GM18858 (cell line): Measurements from ENCODE around the gene SDC4.
"Not testable (repeated sequence)": the region's sequence is repeated elsewhere in the genome, so short reads cannot be mapped to it uniquely, and the experiment has no call there.

ENCODE experiments used
- ATAC-seq: cut with Tn5 transposase; IDR thresholded peaks from one replicate; pipeline ENCODE4 v1.9.1; 2021; ENCODE audit not compliant: unreplicated experiment

The SDC4 gene

DNA sequence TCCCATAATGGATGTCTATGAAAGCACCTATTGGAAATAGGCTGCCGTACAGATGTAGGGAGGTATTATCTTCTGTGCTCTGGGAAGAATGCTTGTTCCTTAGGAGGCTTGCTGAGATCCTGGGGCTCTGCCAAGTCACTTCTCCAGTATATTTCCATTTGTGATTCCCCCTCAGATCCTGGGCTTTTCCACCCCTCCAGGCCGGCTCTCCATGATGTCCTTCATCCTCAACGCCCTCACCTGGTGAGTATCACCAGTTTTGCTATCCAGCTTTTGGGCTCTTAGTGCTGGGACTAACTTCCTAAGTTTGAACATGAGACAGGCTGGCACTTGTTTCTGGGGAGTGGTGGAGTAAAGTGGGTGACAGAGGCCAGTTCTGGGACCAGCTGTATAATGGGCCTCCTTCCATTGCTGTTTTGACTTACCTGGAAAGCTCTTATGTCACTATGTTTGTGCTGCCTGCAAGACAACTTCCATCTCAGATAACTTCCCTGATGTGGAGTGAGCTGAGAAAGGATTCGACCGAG is 17.3 kb upstream of the SDC4 start:
- ATAC-seq = no peak

DNA sequence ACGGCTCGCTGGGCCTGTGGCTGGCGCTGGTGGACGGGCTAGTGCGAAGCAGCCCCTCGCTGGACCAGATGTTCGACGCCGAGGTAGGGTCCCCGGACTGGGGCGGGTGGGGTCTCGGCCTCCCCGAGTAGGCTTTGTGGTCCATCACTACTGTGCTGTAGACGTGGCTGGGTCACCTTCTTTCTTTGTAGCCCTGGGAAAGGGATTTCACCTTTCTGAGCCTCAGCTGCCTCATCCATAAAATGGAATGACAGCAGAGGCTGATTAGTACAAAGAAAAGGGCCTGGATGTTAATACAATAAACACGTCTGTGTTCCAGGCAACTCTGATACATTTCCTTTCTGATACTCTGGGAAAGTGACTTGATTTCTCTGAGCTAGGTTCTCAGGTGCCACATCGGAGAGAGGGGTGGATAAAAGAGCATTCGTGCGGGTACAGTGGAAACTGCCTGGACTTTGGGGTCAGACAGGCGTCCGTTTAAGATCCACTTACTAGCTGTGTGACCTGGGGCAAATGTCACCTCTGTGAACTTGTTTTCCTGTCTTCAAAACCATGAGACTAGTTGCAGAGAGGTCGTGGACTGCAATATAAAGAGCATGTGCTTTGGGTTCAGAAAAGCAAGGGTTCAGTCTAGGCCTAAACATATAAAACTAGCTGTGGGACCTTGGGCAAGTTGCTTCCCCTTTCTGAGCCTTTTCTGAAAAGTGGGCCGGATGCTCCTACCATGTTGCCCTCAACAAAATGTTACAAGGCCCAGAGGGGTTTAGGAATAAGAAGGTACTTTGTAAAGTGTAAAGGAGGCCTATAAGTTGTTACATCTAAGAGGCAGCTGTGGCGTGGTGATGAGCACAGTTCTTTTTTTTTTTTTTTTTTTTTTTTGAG is 15.6 kb upstream of the SDC4 start:
- ATAC-seq = no peak

DNA sequence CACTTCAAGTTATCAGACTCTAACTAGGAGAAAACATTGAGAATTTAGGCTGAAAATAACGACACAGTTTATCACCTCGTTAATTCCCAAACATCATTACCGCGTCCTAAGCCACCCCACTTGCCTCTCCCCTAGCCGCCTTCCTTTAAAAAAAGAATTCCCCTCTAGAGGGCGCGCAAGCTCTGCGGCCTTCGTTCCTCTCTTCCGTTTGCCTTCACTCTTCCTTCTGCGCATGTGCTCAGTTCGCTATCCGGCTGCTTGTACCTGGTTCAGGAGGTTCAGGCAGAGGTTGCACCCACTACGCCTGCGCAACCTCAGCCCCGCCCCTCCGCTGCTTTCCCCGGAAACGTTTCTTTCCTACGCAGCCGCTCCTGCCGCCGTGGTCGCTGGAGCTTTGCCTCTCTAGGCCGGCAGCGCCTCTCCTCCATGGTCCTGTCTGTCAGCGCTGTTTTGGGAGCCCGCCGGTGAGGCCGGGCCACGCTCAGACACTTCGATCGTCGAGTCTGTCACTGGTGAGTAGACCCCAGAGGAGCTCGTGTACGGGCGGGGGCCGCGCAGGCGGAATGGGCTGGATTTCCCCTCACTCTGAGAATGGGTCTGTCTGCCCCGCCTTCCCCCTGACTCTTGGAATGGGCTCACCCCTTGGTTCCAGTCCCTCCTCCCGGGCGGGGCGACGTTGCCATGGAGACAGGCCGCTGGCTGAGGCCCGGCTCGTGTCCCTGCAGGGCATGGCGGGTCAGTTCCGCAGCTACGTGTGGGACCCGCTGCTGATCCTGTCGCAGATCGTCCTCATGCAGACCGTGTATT is 14.8 kb upstream of the SDC4 start, which contains the start of gene SYS1:
Gene SYS1 (plus strand): TSS at position 353 of the 807 bp plus-strand sequence. CDS start 376 bp downstream, at position 729.
- ATAC-seq = peak; percentile 72

GRCh38 chr20:45361793-45362192 is 13.6 kb upstream of the SDC4 start:
- no peak for ATAC-seq

GRCh38 chr20:45359406-45360148 is 11.4 kb upstream of the SDC4 start:
- ATAC-seq = no peak

- ATAC-seq = no peak
These were observed 10.8 kb upstream of the SDC4 start for GRCh38 chr20:45359069-45359405.

DNA sequence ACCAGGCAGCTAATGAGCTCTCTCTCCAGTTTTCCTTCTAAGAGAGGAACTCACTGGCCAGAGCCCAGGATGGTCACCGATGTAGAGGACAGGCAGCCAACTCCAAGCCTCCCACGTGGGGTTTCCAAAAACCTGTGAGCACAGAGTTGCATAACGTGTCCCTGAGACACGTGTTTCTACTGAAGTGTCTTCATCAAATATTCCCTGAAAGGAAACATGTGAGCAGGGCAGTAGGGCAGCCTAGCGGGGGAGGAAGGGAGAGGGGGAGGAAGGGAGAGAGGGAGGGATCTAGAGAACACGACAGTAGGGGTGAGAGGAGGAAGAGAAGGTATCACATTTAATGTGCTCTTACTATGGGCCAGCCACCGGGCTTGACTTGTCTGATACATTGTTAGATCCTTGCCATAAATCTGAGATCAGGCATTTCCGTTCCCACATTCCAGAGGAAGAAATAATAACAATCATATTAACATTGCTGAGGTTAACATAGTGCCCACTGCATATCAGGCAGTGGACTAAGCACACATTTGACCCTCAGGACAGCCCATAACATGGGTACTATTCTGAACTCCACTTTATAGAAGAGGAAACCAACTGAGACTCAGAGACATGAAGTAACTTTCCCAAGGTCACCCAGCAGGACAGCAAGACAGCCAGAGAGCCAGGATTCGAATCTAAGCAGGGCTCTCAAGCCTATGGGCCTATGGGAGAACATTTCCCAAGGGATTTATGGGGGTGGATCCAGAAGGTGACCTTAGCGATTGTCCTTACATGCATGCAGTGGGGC is 10.3 kb upstream of the SDC4 start:
- ATAC-seq = no peak

DNA sequence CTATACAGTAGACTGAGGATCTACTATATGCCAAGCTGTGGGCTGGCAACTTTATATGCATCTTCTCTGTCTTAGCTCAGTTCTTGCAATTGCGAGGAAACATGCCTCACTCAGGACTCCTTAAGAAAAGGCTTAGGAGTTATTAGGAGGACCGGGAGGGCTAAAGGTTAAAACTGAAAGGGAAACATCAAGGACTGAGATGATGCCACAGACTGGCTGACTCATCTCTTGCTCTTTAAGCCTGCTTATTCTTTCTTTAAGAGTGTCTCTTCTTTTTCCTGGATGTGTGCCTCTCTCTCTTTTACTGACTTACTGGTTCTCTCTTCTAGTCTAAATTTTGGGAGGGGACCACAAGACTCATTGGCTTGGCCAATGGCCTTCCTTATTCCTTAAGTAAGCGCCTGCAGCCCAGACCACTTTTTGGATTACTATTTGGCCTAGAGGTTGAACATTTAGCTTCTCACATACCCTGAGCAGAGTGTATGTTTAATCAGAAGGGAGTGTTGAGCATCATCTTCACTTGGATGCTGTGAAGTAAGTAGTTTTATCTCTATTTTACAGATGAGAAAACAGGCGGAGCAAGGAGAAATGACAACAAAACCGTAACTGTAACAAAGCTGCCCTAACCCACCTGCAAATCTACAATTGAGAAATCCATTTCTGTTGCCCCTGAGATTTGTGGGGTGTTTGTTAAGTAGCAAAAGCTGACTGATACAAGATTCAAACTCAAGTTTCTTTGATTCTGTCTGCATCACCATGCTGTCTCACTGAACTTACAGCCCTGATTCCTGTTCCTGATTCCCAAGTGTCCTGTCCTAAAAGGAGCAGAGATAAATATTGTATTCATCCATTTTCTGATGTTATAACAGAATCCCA is 7.2 kb upstream of the SDC4 start:
- ATAC-seq = no peak

DNA sequence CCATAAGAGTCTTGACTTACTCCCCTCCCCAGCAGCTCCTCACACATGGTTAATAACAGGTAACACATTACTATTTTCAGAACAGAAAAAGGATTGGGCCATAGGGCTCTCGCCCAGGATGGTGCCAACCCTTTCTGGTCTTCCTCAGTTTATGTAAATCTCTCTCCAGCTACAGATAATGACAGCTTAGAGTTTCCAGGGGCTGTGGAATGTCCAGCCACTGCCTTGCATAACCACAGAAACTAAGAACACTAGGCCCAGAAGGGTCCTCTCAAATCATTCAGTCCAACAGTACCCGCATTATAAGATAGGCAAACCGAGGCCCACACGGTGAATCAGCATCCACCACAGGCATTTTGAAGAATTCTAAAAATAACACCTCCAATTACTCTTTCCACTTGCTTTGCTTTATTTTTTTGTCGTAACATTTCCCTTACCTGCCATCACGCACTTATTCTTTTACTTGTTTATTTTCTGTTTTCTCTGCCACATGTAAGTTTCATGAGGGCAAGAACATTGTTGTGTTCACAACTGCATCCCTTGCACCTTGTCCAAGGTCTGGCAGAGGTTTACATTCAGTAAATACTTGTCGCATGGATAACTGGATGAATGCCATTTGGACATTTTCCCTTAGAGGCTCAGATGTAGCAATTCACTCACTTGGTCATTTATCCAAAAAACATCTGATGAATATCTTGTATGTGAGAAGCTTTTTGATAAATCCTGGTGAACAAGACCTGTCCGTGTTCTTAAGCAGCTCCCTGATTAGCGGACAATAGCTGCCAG is 6.4 kb upstream of the SDC4 start:
- ATAC-seq = no peak

DNA sequence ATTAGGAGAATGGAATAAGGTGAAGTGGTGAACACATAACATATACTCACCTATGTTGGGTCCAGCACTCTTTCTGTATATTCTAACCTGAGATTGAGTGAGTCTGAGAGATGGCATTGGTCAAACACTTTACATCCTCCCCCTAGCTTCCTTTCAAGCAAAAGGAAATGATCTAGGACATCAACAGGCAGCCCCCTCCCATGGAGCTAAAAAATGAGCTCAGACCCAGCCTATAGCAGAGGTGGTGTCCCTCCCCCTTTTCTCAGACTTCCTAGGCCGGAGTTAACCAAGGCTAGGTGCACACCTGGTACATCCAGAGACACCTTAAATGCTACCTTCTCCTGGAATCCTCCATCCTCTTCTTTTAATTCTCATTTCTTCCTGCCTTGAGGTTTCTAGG is 5.5 kb upstream of the SDC4 start:
- no peak for ATAC-seq

DNA sequence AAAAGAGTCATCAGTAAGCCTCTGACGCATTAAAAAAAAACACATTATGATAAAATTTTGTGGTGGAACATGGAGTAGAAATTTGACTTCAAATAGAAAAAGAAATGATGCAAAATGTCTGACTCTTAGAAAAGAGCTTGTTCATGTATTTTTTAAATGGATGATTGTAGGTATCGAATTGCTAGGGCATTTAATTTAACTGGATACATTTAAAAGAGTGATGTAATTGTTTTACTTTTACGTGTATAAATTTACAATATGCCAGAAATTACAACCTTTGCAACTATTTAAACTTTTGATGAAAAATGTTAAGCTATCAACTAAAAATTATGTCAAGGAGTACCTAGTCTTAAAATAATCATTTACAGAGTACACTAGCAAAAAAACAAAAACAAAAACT is 4.5 kb upstream of the SDC4 start:
- ATAC-seq = no peak

DNA sequence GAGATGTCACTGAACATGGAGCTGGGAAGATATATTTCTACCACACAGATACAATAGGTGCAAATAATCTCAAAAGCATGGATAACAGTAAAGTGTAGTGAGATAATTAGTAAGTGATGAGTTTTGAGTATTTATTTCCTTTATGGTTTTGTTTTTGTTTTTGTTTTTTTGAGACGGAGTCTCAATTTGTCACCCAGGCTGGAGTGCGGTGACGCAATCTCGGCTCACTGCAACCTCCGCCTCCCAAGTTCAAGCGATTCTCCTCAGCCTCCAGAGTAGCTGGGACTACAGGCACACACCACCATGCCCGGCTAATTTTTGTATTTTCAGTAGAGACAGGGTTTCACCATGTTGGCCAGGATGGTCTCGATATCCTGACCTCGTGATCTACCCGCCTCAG is 2.6 kb upstream of the SDC4 start:
- ATAC-seq = not testable (repeated sequence)

DNA sequence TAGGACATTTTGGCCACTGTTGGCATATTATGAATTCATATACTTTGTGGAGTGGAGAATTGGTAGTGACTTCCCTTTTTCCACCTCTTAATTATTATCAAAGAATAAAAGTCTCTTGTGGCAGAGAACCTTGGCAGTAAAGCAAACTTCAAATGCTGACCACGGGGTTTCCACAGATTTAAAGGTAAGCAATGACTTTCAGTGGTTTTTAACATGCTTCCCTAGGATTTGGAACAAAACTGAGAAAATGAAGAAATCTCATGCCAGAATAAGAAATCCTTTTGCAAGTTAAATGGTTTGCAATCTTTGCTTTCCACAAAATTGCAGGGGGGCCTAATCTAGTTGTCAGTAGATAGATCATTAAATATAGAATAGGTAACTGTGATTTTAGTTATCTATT is 2.0 kb upstream of the SDC4 start:
- ATAC-seq = no peak

DNA sequence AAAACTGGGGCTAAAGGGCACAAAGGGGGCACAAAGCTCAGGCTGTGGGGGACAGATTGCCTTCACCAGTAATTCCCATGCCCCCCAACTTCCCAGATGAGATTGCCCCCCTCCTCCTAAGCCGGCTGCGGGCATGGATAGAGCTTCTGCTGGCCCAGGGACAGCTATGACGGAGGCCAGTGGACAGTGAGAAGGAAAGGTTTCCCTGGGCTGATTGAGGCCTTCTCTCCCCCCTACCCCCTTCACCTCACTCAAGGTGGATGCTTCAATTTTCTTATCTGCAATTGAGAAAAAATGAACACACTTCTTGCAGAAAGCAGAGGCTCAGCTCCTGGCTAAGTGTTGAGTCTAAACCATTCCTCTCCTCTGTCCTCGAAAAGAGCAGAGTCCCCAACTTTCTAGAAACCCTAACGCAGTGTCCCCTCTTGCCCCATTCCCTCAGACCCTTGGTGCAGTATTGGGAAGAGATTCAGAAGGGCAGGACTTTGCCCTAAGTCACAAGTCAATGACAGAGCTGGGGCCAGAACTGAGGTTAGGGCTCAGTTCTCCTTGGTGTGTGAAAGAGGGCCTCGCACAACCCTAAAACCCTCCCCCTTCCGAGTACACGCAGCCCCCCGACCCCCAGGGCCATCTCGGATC is 808 bp downstream of the SDC4 start:
- ATAC-seq = no peak

DNA sequence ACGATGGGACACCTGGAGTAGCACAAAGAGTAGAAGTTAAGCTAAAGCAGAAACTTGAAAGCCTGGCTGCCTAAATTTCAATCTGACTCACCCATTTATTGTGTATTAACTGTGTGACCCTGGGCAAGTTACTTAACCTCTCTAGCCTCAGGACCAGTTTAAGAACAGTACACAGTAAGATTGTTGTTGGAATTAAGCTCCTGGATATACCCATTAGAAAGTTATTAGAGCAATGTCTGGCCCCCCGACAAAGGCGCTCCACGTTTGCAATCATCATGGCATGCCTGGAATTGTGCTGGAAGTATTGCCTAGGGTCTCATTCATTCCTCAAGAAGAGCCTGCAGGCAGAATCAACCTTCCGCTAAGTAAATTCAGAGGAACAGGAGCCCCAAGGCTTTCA is 1.4 kb downstream of the SDC4 start:
- no peak for ATAC-seq

- no peak for ATAC-seq
These were observed 1.9 kb downstream of the SDC4 start for GRCh38 chr20:45346291-45346718.

DNA sequence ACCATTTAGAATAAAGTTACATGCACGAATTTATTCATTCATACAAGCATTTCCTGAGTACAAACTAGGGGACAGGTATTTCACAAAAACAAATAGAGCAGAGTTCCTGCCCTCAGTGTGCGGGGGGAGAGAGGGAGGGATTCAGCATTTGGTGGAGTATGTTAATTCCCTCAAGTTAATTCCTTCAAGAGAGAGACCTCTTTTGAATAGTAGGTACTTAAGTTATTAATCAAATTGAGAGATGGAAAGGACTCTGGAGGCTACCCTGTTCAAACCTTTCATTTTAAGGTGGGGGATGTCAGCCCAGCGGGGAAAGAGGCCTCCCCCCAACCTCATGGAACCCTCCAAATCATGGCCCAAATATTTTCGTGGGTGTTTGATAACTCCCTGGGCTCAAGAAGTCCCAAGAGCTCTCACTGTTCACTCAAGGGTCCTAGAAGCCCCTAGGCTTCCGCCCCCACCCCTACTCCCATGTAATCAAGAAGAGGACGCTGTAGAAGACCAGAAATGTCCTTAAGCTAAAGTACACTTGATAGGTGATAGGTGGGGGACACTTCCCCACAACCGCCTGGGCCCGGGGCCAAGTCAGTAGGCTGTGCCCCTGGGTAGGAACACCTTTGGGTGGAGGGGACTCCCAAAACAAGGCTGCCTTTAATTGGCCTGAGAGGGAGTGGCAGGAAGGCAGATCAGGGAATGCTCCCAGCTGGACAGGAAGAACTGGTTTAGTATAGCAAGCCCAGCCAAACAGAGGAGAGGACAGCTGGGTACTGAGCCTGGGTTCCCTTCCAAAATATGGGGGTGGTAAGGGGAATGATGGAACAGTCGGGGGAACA is 2.9 kb downstream of the SDC4 start:
- no peak for ATAC-seq
